T-cell (primary cell): Measurements from ENCODE around the gene ASAP2. TPM values are rescaled to one million over a fixed set of nuclear protein-coding genes. Genes with fewer than 3 reads are reported as not detected.

Source experiments
- ATAC-seq, 4 experiments: fragments of 200-7000 bp in 3 of 4; fragments of 150-1000 bp in 1 of 4; cut with Tn5 transposase; replicated peaks in 1 of 4; 1 replicate in 3 of 4; 2 replicates in 1 of 4; pipeline ENCODE4 v1.10.0; 2021; ENCODE audit warnings: moderate library complexity in 3 of 4, mild to moderate bottlenecking in 2 of 4, moderate number of reproducible peaks in 1 of 4
- CTCF ChIA-PET, 2 donors: fragments of 300-600 bp; sonication (Branson Sonifier 250); formaldehyde crosslinking; loops; one replicate each; lab custom pipeline; 2022; ENCODE audit warnings: antibody characterized with exemption in 2 of 2; lab: Charles Lee
- POLR2A ChIA-PET, 2 donors: fragments of 300-600 bp; sonication (Branson Sonifier 250); formaldehyde crosslinking; loops; one replicate each; lab custom pipeline; 2022; ENCODE audit warnings: antibody characterized with exemption in 2 of 2; lab: Charles Lee
- DNase-seq, 35 experiments: peaks; one replicate each; pipeline versions ENCODE4 v3.0.0 to v3.0.0-alpha.2; 2013 to 2023
- H3K27ac ChIP-seq: one replicate; pipeline ENCODE4 v1.5.1; 2013; ENCODE audit warnings: low read length
- H3K27me3 ChIP-seq, 2 experiments: replicated peaks in 1 of 2; 1 replicate in 1 of 2; 2 replicates in 1 of 2; pipeline versions ENCODE4 v1.6.1 to v1.7.0; 2013; ENCODE audit warnings: low read length in 1 of 2, mixed read lengths in 1 of 2; ENCODE audit not compliant: control insufficient read depth in 2 of 2, insufficient read depth in 2 of 2; ENCODE audit errors: extremely low read depth in 1 of 2
- H3K36me3 ChIP-seq, 2 donors: 1 replicate in 1 of 2; 2 replicates in 1 of 2; pipeline versions ENCODE4 v1.6.1 to v1.7.0; 2013; ENCODE audit warnings: low read length in 1 of 2; ENCODE audit not compliant: control insufficient read depth in 2 of 2, insufficient read depth in 1 of 2; ENCODE audit errors: extremely low read depth in 1 of 2
- H3K4me1 ChIP-seq, 2 experiments: 1 replicate in 1 of 2; 2 replicates in 1 of 2; pipeline versions ENCODE4 v1.6.1 to v1.7.0; 2013; ENCODE audit warnings: low read length in 2 of 2, mixed read lengths in 1 of 2; ENCODE audit not compliant: insufficient read depth in 2 of 2, control insufficient read depth in 1 of 2; ENCODE audit errors: extremely low read depth in 1 of 2
- H3K4me3 ChIP-seq, 2 donors: 1 replicate in 1 of 2; 2 replicates in 1 of 2; pipeline versions ENCODE4 v1.5.1 to v1.7.0; 2013; ENCODE audit warnings: mild to moderate bottlenecking in 2 of 2, low read length in 1 of 2, moderate library complexity in 1 of 2; ENCODE audit not compliant: control insufficient read depth in 1 of 2; ENCODE audit errors: extremely low read depth in 1 of 2
- H3K9me3 ChIP-seq: 2 replicates; pipeline ENCODE4 v1.7.0; 2013
- H3K27ac Mint-ChIP-seq, 2 donors: one replicate each; pipeline ENCODE4 v1.8.0; 2020 to 2021; ENCODE audit warnings: mild to moderate bottlenecking in 2 of 2, mixed read lengths in 2 of 2
- H3K27me3 Mint-ChIP-seq, 2 donors: one replicate each; pipeline ENCODE4 v1.8.0; 2021 to 2022; ENCODE audit warnings: mixed read lengths in 2 of 2
- H3K36me3 Mint-ChIP-seq: one replicate; pipeline ENCODE4 v1.8.0; 2021; ENCODE audit warnings: mixed read lengths
- H3K4me1 Mint-ChIP-seq, 3 donors: one replicate each; pipeline ENCODE4 v1.8.0; 2020 to 2022; ENCODE audit warnings: mixed read lengths in 3 of 3, mild to moderate bottlenecking in 1 of 3
- H3K4me3 Mint-ChIP-seq, 3 donors: one replicate each; pipeline ENCODE4 v1.8.0; 2020 to 2022; ENCODE audit warnings: mild to moderate bottlenecking in 3 of 3, mixed read lengths in 3 of 3, moderate library complexity in 3 of 3
- H3K9me3 Mint-ChIP-seq, 3 donors: one replicate each; pipeline ENCODE4 v1.8.0; 2020 to 2022; ENCODE audit warnings: mixed read lengths in 3 of 3
- WGBS: methylation state at CpG from one replicate; pipeline ENCODE4 v1.1.5; 2013; ENCODE audit warnings: missing lambda C conversion rate; ENCODE audit not compliant: insufficient coverage; 5-methylcytosine and 5-hydroxymethylcytosine counted together
- total RNA-seq, 35 experiments: library from RNA in 6 of 35; stranded (reverse) in 6 of 35; fragments of 120-200 nt in 1 of 35; gene quantifications; one replicate each; pipeline versions ENCODE4 v1.2.1 to v1.2.4 and lab custom pipeline; 2013 to 2026

ASAP2 gene
- total RNA-seq, 5 donors from 2014 or later (not counting 1 experiment from before 2014, with no cell fraction given), result 0.10 to 0.38 (median 0.27) TPM; not detected in 1

DNA sequence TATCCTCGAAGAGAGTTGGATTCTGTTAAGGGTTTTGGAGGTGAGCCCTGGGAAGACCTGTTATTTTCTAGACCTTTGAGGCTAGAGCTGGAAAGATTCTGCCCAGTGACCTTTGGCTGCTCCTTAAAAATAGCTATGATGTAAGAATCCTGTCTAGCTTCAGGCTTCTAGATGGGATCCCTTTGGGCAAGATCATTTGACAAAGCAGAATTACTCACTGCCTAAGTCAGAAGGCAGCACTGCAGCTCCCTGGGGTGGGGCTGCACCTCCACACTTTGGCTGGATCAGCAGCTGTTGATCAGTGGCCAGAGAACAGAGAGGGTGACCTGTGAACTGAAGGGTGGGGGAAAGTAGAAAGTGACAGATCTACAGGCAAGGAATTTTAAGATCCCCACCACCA, 103.8 kb downstream of the ASAP2 start:
- H3K36me3 ChIP-seq, result no peaks in the 10 kb centered on the region
- H3K9me3 ChIP-seq, result no peaks in the 10 kb centered on the region
- peaks cover 0 to 10% of the 10 kb centered on the region in 2 experiments for H3K27me3 ChIP-seq
- no peak overlapping the region for H3K4me3 ChIP-seq
- Mint-ChIP-seq H3K4me1 (peaks cover 0 to 2% (median 0%) of the 10 kb centered on the region in 3 donors), H3K36me3 (no peaks in the 10 kb centered on the region), H3K27ac (no peak overlapping the region), H3K9me3 (no peaks in the 10 kb centered on the region), H3K4me3 (no peak overlapping the region), H3K27me3 (peaks cover 0 to 6% of the 10 kb centered on the region in 2 donors)
- 45% methylated on average over 1 of the region's 1 CpG for WGBS
- ChIA-PET CTCF (no interaction called here), POLR2A (no interaction called here)
- H3K27ac ChIP-seq, result no peak overlapping the region
- ATAC-seq, result no peak
- H3K4me1 ChIP-seq, result no peaks in the 10 kb centered on the region
- no peak for DNase-seq

DNA sequence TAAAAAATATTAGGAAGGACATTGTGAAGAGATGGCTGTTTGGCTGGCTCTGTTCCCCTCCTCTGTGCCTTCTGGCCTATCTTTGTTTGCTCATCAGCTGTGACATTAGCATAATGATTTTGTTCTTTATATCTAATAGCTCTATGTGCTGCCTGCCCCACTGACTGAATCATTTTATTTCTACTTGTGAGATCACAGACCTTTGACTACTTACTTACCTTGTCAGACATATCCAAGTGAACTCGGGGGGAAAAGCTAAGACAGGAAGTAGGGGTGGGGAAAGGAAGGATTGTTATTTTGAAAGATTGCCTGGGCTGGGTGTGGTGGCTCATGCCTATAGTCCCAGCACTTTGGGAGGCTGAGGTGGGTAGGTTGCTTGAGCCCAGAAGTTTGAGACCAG, 104.2 kb downstream of the ASAP2 start:
- ChIA-PET POLR2A (no interaction called here), CTCF (no interaction called here)
- Histone ChIP-seq H3K36me3 (no peaks in the 10 kb centered on the region), H3K4me3 (no peak overlapping the region), H3K4me1 (no peaks in the 10 kb centered on the region), H3K9me3 (no peaks in the 10 kb centered on the region), H3K27me3 (peaks cover 0 to 10% of the 10 kb centered on the region in 2 experiments), H3K27ac (no peak overlapping the region)
- DNase-seq, result no peak
- no peak overlapping the region for H3K4me3 Mint-ChIP-seq
- peaks cover 0 to 2% (median 0%) of the 10 kb centered on the region in 3 donors for H3K4me1 Mint-ChIP-seq
- H3K27me3 Mint-ChIP-seq, result peaks cover 0 to 6% of the 10 kb centered on the region in 2 donors
- no peaks in the 10 kb centered on the region for H3K9me3 Mint-ChIP-seq
- H3K27ac Mint-ChIP-seq, result no peak overlapping the region
- WGBS, result 0% methylated on average over 1 of the region's 1 CpG
- no peaks in the 10 kb centered on the region for H3K36me3 Mint-ChIP-seq
- no peak for ATAC-seq

DNA sequence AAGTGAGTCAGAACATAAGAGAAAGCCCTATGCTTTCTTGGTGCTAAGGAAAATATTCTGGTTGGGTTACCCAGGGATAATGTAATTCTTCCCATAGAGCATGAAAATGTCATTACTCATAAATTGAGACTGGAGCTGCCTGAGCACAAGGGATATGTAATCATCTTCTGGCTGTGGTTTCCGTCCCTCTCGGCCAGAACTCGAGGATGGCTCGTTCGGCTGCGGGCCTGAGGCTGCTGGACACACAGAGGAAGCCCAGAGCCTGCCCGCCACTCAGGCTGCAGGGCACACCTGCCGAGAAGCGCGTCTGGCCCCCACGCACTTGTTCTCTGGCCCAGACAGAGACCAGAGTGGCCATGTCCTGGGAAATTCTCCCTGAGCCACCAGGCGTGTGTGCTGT, 104.9 kb downstream of the ASAP2 start:
- H3K27ac ChIP-seq, result no peak overlapping the region
- H3K36me3 ChIP-seq, result no peaks in the 10 kb centered on the region
- CTCF ChIA-PET, result no interaction called here
- Mint-ChIP-seq H3K27me3 (peaks cover 0 to 6% of the 10 kb centered on the region in 2 donors), H3K27ac (no peak overlapping the region), H3K4me1 (peaks cover 0 to 2% (median 0%) of the 10 kb centered on the region in 3 donors), H3K9me3 (no peaks in the 10 kb centered on the region), H3K4me3 (no peak overlapping the region), H3K36me3 (no peaks in the 10 kb centered on the region)
- H3K4me1 ChIP-seq, result no peaks in the 10 kb centered on the region
- no peaks in the 10 kb centered on the region for H3K9me3 ChIP-seq
- ATAC-seq, result no peak
- peaks cover 0 to 6% of the 10 kb centered on the region in 2 experiments for H3K27me3 ChIP-seq
- no peak for DNase-seq
- POLR2A ChIA-PET, result no interaction called here
- WGBS, result 87% methylated on average over 12 of the region's 12 CpGs
- H3K4me3 ChIP-seq, result no peak overlapping the region

GRCh38 chr2:9312591-9312990, 106.0 kb downstream of the ASAP2 start:
- peaks cover 0 to 3% of the 10 kb centered on the region in 2 experiments for H3K27me3 ChIP-seq
- Mint-ChIP-seq H3K27me3 (peaks cover 0 to 6% of the 10 kb centered on the region in 2 donors), H3K4me1 (peaks cover 0 to 2% (median 0%) of the 10 kb centered on the region in 3 donors), H3K36me3 (no peaks in the 10 kb centered on the region), H3K9me3 (no peaks in the 10 kb centered on the region), H3K27ac (no peak overlapping the region), H3K4me3 (no peak overlapping the region)
- no CpG with 5 or more reads among the region's 6 CpGs for WGBS
- no peak overlapping the region for H3K27ac ChIP-seq
- ChIA-PET CTCF (no interaction called here), POLR2A (no interaction called here)
- H3K4me1 ChIP-seq, result no peaks in the 10 kb centered on the region
- DNase-seq (no peak), ATAC-seq (no peak)
- H3K4me3 ChIP-seq, result no peak overlapping the region
- H3K36me3 ChIP-seq, result no peaks in the 10 kb centered on the region
- no peaks in the 10 kb centered on the region for H3K9me3 ChIP-seq

GRCh38 chr2:9313443-9313842, 106.8 kb downstream of the ASAP2 start:
- no peaks in the 10 kb centered on the region for H3K9me3 Mint-ChIP-seq
- DNase-seq (no peak), ATAC-seq (no peak)
- 91% methylated on average over 5 of the region's 9 CpGs for WGBS
- H3K27me3 Mint-ChIP-seq, result peaks cover 0 to 6% of the 10 kb centered on the region in 2 donors
- ChIA-PET CTCF (no interaction called here), POLR2A (no interaction called here)
- Histone ChIP-seq H3K27ac (no peak overlapping the region), H3K4me1 (no peaks in the 10 kb centered on the region), H3K4me3 (no peak overlapping the region), H3K9me3 (no peaks in the 10 kb centered on the region), H3K36me3 (no peaks in the 10 kb centered on the region), H3K27me3 (peaks cover 0 to 3% of the 10 kb centered on the region in 2 experiments)
- H3K4me3 Mint-ChIP-seq, result no peak overlapping the region
- no peaks in the 10 kb centered on the region for H3K36me3 Mint-ChIP-seq
- no peak overlapping the region for H3K27ac Mint-ChIP-seq
- peaks cover 0 to 2% (median 0%) of the 10 kb centered on the region in 3 donors for H3K4me1 Mint-ChIP-seq

GRCh38 chr2:9315280-9315847, 108.8 kb downstream of the ASAP2 start:
- peaks cover 0 to 2% (median 0%) of the 10 kb centered on the region in 3 donors for H3K4me1 Mint-ChIP-seq

More at GRCh38 chr2:9315280-9315847, 108.8 kb downstream of the ASAP2 start:
- Mint-ChIP-seq H3K36me3 (no peaks in the 10 kb centered on the region), H3K4me3 (no peak overlapping the region), H3K27me3 (peaks cover 0 to 6% of the 10 kb centered on the region in 2 donors), H3K27ac (no peak overlapping the region), H3K9me3 (no peaks in the 10 kb centered on the region)
- Histone ChIP-seq H3K4me3 (no peak overlapping the region), H3K27me3 (peaks cover 0 to 9% of the 10 kb centered on the region in 2 experiments), H3K36me3 (no peaks in the 10 kb centered on the region), H3K9me3 (no peaks in the 10 kb centered on the region), H3K27ac (no peak overlapping the region), H3K4me1 (no peaks in the 10 kb centered on the region)
- DNase-seq, result no peak
- WGBS, result 92% methylated on average over 14 of the region's 16 CpGs
- ChIA-PET POLR2A (no interaction called here), CTCF (no interaction called here)
- no peak for ATAC-seq
